PFSK-1 (cell line): ENCODE data around the gene MAGEC3.

ENCODE experiments used
- FOXP2 ChIP-seq: optimal IDR thresholded peaks from 2 replicates; pipeline ENCODE3; 2011; ENCODE audit warnings: borderline replicate concordance, control low read depth, inconsistent platforms; ENCODE audit not compliant: insufficient read depth; ENCODE audit errors: extremely low read length, extremely low read depth
- POLR2AphosphoS5 ChIP-seq: IDR thresholded peaks from 2 replicates; pipeline ENCODE4 v1.6.1; 2012; ENCODE audit warnings: low read depth, mild to moderate bottlenecking, control low read depth, low read length, moderate library complexity
- SIN3A ChIP-seq: IDR thresholded peaks from 2 replicates; pipeline ENCODE4 v1.6.1; 2012; ENCODE audit warnings: mild to moderate bottlenecking, low read length, moderate library complexity, borderline replicate concordance; ENCODE audit not compliant: insufficient read depth
- TAF1 ChIP-seq: IDR thresholded peaks from 2 replicates; pipeline ENCODE4 v1.6.1; 2012; ENCODE audit warnings: low read length, control low read depth, borderline replicate concordance; ENCODE audit not compliant: insufficient read depth
- TF ChIP-seq, protein P1 (sequence below), 2 experiments: IDR thresholded peaks; 2 replicates each; pipeline versions ENCODE4 v1.6.1 to v1.8.0; 2011 to 2012; ENCODE audit warnings: low read depth in 2 of 2, low read length in 2 of 2, control low read depth in 1 of 2, inconsistent platforms in 1 of 2, mild to moderate bottlenecking in 1 of 2, moderate library complexity in 1 of 2; ENCODE audit not compliant: insufficient read depth in 1 of 2

Gene MAGEC3

DNA sequence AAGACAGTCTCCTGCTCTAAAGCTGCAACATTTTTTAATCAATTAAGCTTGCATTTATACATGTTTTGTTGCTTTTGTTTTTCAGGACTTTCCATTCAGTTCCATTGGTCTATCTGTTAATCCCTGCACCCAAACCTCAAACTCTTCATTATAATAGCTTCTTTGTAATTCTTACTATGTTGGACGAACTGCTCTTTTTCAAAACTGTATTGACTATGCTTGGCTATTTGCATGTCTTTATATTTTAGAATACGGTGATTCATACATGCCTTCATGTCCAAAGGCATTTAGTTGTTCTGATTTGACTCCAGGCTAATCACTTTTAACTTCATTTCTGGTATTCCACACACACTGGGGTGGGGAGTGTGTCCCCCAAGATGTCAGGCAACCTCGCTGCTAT lies 79.7 kb downstream of the MAGEC3 start:
- TF ChIP-seq SIN3A (no peak), FOXP2 (no peak), TAF1 (no peak), POLR2AphosphoS5 (no peak)
- TF ChIP-seq, protein P1, sequence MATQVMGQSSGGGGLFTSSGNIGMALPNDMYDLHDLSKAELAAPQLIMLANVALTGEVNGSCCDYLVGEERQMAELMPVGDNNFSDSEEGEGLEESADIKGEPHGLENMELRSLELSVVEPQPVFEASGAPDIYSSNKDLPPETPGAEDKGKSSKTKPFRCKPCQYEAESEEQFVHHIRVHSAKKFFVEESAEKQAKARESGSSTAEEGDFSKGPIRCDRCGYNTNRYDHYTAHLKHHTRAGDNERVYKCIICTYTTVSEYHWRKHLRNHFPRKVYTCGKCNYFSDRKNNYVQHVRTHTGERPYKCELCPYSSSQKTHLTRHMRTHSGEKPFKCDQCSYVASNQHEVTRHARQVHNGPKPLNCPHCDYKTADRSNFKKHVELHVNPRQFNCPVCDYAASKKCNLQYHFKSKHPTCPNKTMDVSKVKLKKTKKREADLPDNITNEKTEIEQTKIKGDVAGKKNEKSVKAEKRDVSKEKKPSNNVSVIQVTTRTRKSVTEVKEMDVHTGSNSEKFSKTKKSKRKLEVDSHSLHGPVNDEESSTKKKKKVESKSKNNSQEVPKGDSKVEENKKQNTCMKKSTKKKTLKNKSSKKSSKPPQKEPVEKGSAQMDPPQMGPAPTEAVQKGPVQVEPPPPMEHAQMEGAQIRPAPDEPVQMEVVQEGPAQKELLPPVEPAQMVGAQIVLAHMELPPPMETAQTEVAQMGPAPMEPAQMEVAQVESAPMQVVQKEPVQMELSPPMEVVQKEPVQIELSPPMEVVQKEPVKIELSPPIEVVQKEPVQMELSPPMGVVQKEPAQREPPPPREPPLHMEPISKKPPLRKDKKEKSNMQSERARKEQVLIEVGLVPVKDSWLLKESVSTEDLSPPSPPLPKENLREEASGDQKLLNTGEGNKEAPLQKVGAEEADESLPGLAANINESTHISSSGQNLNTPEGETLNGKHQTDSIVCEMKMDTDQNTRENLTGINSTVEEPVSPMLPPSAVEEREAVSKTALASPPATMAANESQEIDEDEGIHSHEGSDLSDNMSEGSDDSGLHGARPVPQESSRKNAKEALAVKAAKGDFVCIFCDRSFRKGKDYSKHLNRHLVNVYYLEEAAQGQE (IDR thresholded peaks at IDR 0.05; ENCODE audit: insufficient read depth in 1 of 2, low read depth in 2 of 2, low read length in 2 of 2): no peak

DNA sequence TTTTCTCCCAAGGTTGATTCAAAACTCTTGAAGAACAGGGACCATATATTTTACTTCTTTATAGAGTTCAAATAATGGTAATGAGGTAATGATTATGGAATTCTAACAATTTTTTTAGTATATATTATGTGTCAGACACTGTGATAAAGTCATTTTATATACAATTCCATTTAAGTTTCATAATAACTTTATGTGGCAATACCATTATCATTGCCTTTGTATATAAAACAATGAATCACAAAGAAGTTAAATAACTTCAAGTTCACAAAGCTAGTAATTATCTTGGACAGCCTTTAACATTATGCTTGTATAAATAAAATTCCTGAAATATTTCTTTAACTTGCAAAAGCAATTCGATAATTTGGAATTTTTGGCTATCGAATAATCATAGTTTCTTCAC lies 86.2 kb downstream of the MAGEC3 start:
- TF ChIP-seq TAF1: no peak
- no peak for TF ChIP-seq SIN3A
- TF ChIP-seq FOXP2: no peak
- no peak for TF ChIP-seq POLR2AphosphoS5
- TF ChIP-seq, protein P1 (IDR thresholded peaks at IDR 0.05; ENCODE audit: insufficient read depth in 1 of 2, low read depth in 2 of 2, low read length in 2 of 2): no peak

GRCh38 chrX:141928432-141928831 lies 90.3 kb downstream of the MAGEC3 start:
- TF ChIP-seq FOXP2: no peak
- TF ChIP-seq, protein P1 (IDR thresholded peaks at IDR 0.05; ENCODE audit: insufficient read depth in 1 of 2, low read depth in 2 of 2, low read length in 2 of 2): no peak
- no peak for TF ChIP-seq SIN3A
- no peak for TF ChIP-seq POLR2AphosphoS5
- TF ChIP-seq TAF1: no peak

- TF ChIP-seq FOXP2: no peak
- no peak for TF ChIP-seq POLR2AphosphoS5
- TF ChIP-seq, protein P1 (IDR thresholded peaks at IDR 0.05; ENCODE audit: insufficient read depth in 1 of 2, low read depth in 2 of 2, low read length in 2 of 2): no peak
Observed at GRCh38 chrX:141934059-141934641, 96.0 kb downstream of the MAGEC3 start.

- TF ChIP-seq POLR2AphosphoS5: no peak
- no peak for TF ChIP-seq TAF1
Observed at GRCh38 chrX:141935645-141936044, 97.5 kb downstream of the MAGEC3 start.
